IMR-90 (cell line): ENCODE results near the gene TMEM121B. TPM values are rescaled to one million over a fixed set of nuclear protein-coding genes. Genes with fewer than 3 reads are reported as not detected.

ENCODE experiments used
- ATAC-seq: fragments of 200-7000 bp; cut with Tn5 transposase; 2 replicates; pipeline ENCODE4 v1.9.1; 2020; ENCODE audit warnings: low read depth, mild to moderate bottlenecking, moderate library complexity
- BruUV-seq: library from RNA; stranded (reverse); fragments of 400-500 nt; replicated peaks from 2 replicates; lab custom pipeline; 2021; lab: Mats Ljungman, UMichigan
- CTCF ChIA-PET: fragments of 300-600 bp; formaldehyde crosslinking; extraction: SDS; loops from one replicate; lab custom pipeline; 2021; ENCODE audit warnings: antibody characterized with exemption; lab: Yijun Ruan, JAX
- POLR2A ChIA-PET: fragments of 300-600 bp; sonication (Branson Sonifier 250); formaldehyde crosslinking; loops from one replicate; lab custom pipeline; 2022; ENCODE audit warnings: antibody characterized with exemption; ENCODE audit not compliant: unreplicated experiment; lab: Charles Lee
- DNase-seq: peaks from one replicate; pipeline ENCODE4 v3.0.0; 2013
- H2AFZ ChIP-seq: replicated peaks from 2 replicates; pipeline ENCODE3; 2013; ENCODE audit warnings: low read length, mild to moderate bottlenecking; ENCODE audit not compliant: poor library complexity
- H2AK5ac ChIP-seq: 2 replicates; pipeline ENCODE4 v1.6.1; 2013; ENCODE audit warnings: low read depth, low read length, inconsistent platforms
- H2AK9ac ChIP-seq: replicated peaks from 2 replicates; pipeline ENCODE3; 2013; ENCODE audit warnings: mild to moderate bottlenecking, low read depth, low read length, moderate library complexity; ENCODE audit not compliant: poor library complexity
- H2BK120ac ChIP-seq: 2 replicates; pipeline ENCODE4 v1.6.1; 2013; ENCODE audit warnings: low read depth, low read length, inconsistent platforms
- H2BK15ac ChIP-seq: 3 replicates; pipeline ENCODE4 v1.6.1; 2013; ENCODE audit warnings: low read depth, low read length, inconsistent platforms
- H2BK20ac ChIP-seq: 2 replicates; pipeline ENCODE4 v1.6.1; 2013; ENCODE audit warnings: low read depth, mild to moderate bottlenecking, inconsistent platforms, low read length, moderate library complexity
- H2BK5ac ChIP-seq: 2 replicates; pipeline ENCODE4 v1.6.1; 2013; ENCODE audit warnings: mild to moderate bottlenecking, low read depth, low read length, inconsistent platforms; ENCODE audit not compliant: poor library complexity, severe bottlenecking
- H3K14ac ChIP-seq: replicated peaks from 2 replicates; pipeline ENCODE4 v1.6.1; 2013; ENCODE audit warnings: low read depth, low read length, inconsistent platforms
- H3K18ac ChIP-seq: 2 replicates; pipeline ENCODE4 v1.6.1; 2013; ENCODE audit warnings: low read depth, low read length, control low read depth
- H3K23ac ChIP-seq: 2 replicates; pipeline ENCODE4 v1.6.1; 2013; ENCODE audit warnings: low read depth, low read length, inconsistent platforms
- H3K27ac ChIP-seq: 2 replicates; pipeline ENCODE4 v1.5.1; 2013; ENCODE audit warnings: mild to moderate bottlenecking, control low read depth, low read length; ENCODE audit not compliant: insufficient read depth
- H3K27me3 ChIP-seq: 2 replicates; pipeline ENCODE4 v1.6.1; 2013; ENCODE audit warnings: low read length; ENCODE audit not compliant: control insufficient read depth, insufficient read depth
- H3K36me3 ChIP-seq: 2 replicates; pipeline ENCODE4 v1.6.1; 2013; ENCODE audit warnings: low read length, mixed read lengths; ENCODE audit not compliant: control insufficient read depth, insufficient read depth
- H3K4ac ChIP-seq: 2 replicates; pipeline ENCODE4 v1.6.1; 2013; ENCODE audit warnings: low read depth, low read length, inconsistent platforms
- H3K4me1 ChIP-seq: 2 replicates; pipeline ENCODE4 v1.6.1; 2013; ENCODE audit warnings: low read length, mixed read lengths; ENCODE audit not compliant: control insufficient read depth, insufficient read depth
- H3K4me2 ChIP-seq: 2 replicates; pipeline ENCODE4 v1.6.1; 2013; ENCODE audit warnings: low read depth, mild to moderate bottlenecking, control low read depth, low read length, moderate library complexity
- H3K4me3 ChIP-seq: 2 replicates; pipeline ENCODE4 v1.5.1; 2013; ENCODE audit warnings: low read depth, mild to moderate bottlenecking, control low read depth, low read length, moderate library complexity; ENCODE audit not compliant: insufficient read depth
- H3K56ac ChIP-seq: 2 replicates; pipeline ENCODE4 v1.6.1; 2013; ENCODE audit warnings: low read length, inconsistent platforms; ENCODE audit not compliant: insufficient read depth; ENCODE audit errors: extremely low read depth
- H3K79me1 ChIP-seq, 2 experiments: 2 replicates each; pipeline ENCODE4 v1.6.1; 2013; ENCODE audit warnings: low read length in 2 of 2, inconsistent platforms in 1 of 2, low read depth in 1 of 2
- H3K9ac ChIP-seq: 2 replicates; pipeline ENCODE4 v1.6.1; 2013; ENCODE audit warnings: low read depth, low read length, control low read depth
- H3K9me1 ChIP-seq: 2 replicates; pipeline ENCODE4 v1.6.1; 2013; ENCODE audit warnings: low read length, inconsistent platforms; ENCODE audit not compliant: insufficient read depth
- H3K9me3 ChIP-seq: 2 replicates; pipeline ENCODE4 v1.6.1; 2013; ENCODE audit warnings: low read length; ENCODE audit not compliant: control insufficient read depth, insufficient read depth
- H4K20me1 ChIP-seq: 2 replicates; pipeline ENCODE4 v1.6.1; 2013; ENCODE audit warnings: low read length, inconsistent platforms; ENCODE audit not compliant: insufficient read depth
- H4K5ac ChIP-seq: 2 replicates; pipeline ENCODE4 v1.6.1; 2013; ENCODE audit warnings: mild to moderate bottlenecking, low read depth, low read length, control low read depth
- H4K8ac ChIP-seq, 2 experiments: 2 replicates each; pipeline ENCODE4 v1.6.1; 2013; ENCODE audit warnings: low read depth in 2 of 2, low read length in 2 of 2, control low read depth in 1 of 2, inconsistent platforms in 1 of 2
- H4K91ac ChIP-seq: 2 replicates; pipeline ENCODE4 v1.6.1; 2013; ENCODE audit warnings: low read depth, low read length, inconsistent platforms; ENCODE audit not compliant: insufficient read depth
- BHLHE40 ChIP-seq: fragments of 150-350 bp; IDR thresholded peaks from 2 replicates; pipeline ENCODE4 v1.6.1; 2016; ENCODE audit warnings: mild to moderate bottlenecking, low read depth, low read length
- CEBPB ChIP-seq: IDR thresholded peaks from 2 replicates; pipeline ENCODE4 v1.6.1; 2012; ENCODE audit warnings: low read depth, low read length, improper control_type of control experiment
- CHD1 ChIP-seq: IDR thresholded peaks from 2 replicates; pipeline ENCODE4 v1.6.1; 2012; ENCODE audit warnings: low read depth, low read length, improper control_type of control experiment
- FOS ChIP-seq: fragments of 150-350 bp; IDR thresholded peaks from 2 replicates; pipeline ENCODE4 v1.6.1; 2016; ENCODE audit warnings: low read depth, low read length
- MAFK ChIP-seq: IDR thresholded peaks from 2 replicates; pipeline ENCODE4 v1.6.1; 2012; ENCODE audit warnings: low read depth, low read length, improper control_type of control experiment
- MAZ ChIP-seq: IDR thresholded peaks from 2 replicates; pipeline ENCODE4 v1.6.1; 2012; ENCODE audit warnings: low read depth, mild to moderate bottlenecking, low read length, improper control_type of control experiment, moderate library complexity, borderline replicate concordance
- MXI1 ChIP-seq: IDR thresholded peaks from 2 replicates; pipeline ENCODE4 v1.6.1; 2012; ENCODE audit warnings: low read depth, mild to moderate bottlenecking, low read length, moderate library complexity, borderline replicate concordance
- RAD21 ChIP-seq: IDR thresholded peaks from 2 replicates; pipeline ENCODE4 v1.6.1; 2012; ENCODE audit warnings: low read length, improper control_type of control experiment
- RCOR1 ChIP-seq: IDR thresholded peaks from 2 replicates; pipeline ENCODE4 v1.6.1; 2012; ENCODE audit warnings: mild to moderate bottlenecking, low read length, improper control_type of control experiment; ENCODE audit not compliant: insufficient replicate concordance
- RFX5 ChIP-seq: IDR thresholded peaks from 2 replicates; pipeline ENCODE4 v1.8.0; 2012; ENCODE audit warnings: low read depth, mild to moderate bottlenecking, low read length, moderate library complexity
- SMC3 ChIP-seq: fragments of 150-350 bp; IDR thresholded peaks from 2 replicates; pipeline ENCODE4 v1.6.1; 2016; ENCODE audit warnings: low read depth, mild to moderate bottlenecking, antibody characterized with exemption, low read length, moderate library complexity
- WGBS, 2 experiments: methylation state at CpG; one replicate each; pipeline versions ENCODE4 v1.1.5 to v1.1.7; 2013; ENCODE audit warnings: missing lambda C conversion rate in 2 of 2; ENCODE audit not compliant: insufficient read length in 1 of 2; ENCODE audit errors: extremely low coverage in 2 of 2; 5-methylcytosine and 5-hydroxymethylcytosine counted together
- dilution Hi-C: fragments of 300-500 bp; cut with HindIII; formaldehyde crosslinking; loops from one replicate; pipeline ENCODE4 v1.14.3; 2018; ENCODE audit warnings: low sequenced_read_pairs; ENCODE audit not compliant: unreplicated experiment
- in situ Hi-C: fragments of 300-500 bp; cut with MboI; formaldehyde crosslinking; loops from 3 replicates; pipeline ENCODE4 v1.14.3; 2019; ENCODE audit warnings: low sequenced_read_pairs, inconsistent platforms, mixed read lengths
- intact Hi-C: fragments of 100-400 bp; cut with micrococcal nuclease; formaldehyde crosslinking; loops from 2 replicates; pipeline ENCODE4 v1.10.0; 2022
- polyA plus RNA-seq, 3 experiments: library from polyadenylated mRNA; depleted of rRNA; stranded (reverse); fragments of >200 nt; gene quantifications; 2 replicates each; pipeline ENCODE4 v1.2.3, GENCODE V29; 2012; ENCODE audit warnings: low replicate concordance in 1 of 3
- total RNA-seq: library from RNA; depleted of rRNA; stranded (reverse); fragments of >200 nt; gene quantifications from 2 replicates; pipeline ENCODE4 v1.2.3, GENCODE V29; 2012
- TF ChIP-seq, protein P1 (sequence below): conservative IDR thresholded peaks from 2 replicates; pipeline ENCODE4 v1.5.1; 2012; ENCODE audit warnings: mild to moderate bottlenecking, low read depth, low read length, improper control_type of control experiment

The TMEM121B gene
- total and polyA plus RNA-seq, 2 of the 4 experiments (the other 2 are of a cell fraction): under 0.01 to 0.29 TPM

DNA sequence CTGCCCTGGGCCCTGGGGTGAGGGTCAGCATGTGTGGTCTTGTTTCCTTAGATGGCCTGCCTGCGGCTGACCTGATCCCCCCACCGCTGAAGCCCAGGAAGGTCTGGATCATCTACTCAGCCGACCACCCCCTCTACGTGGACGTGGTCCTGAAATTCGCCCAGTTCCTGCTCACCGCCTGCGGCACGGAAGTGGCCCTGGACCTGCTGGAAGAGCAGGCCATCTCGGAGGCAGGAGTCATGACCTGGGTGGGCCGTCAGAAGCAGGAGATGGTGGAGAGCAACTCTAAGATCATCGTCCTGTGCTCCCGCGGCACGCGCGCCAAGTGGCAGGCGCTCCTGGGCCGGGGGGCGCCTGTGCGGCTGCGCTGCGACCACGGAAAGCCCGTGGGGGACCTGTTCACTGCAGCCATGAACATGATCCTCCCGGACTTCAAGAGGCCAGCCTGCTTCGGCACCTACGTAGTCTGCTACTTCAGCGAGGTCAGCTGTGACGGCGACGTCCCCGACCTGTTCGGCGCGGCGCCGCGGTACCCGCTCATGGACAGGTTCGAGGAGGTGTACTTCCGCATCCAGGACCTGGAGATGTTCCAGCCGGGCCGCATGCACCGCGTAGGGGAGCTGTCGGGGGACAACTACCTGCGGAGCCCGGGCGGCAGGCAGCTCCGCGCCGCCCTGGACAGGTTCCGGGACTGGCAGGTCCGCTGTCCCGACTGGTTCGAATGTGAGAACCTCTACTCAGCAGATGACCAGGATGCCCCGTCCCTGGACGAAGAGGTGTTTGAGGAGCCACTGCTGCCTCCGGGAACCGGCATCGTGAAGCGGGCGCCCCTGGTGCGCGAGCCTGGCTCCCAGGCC lies 12.7 kb downstream of the TMEM121B start:
- Histone ChIP-seq H4K8ac (no peak overlapping the region), H3K36me3 (peaks cover 46% of the 10 kb centered on the region), H4K5ac (no peak overlapping the region), H3K27ac (no peak overlapping the region), H3K4me1 (no peaks in the 10 kb centered on the region), H3K4me2 (no peak overlapping the region), H3K56ac (no peak overlapping the region), H2AK9ac (no peak overlapping the region), H2BK20ac (no peak overlapping the region), H3K4me3 (no peak overlapping the region), H3K18ac (no peak overlapping the region), H3K9me1 (peaks cover under 1% of the 10 kb centered on the region; the same call in 1 of the 2 replicates), H3K79me1 (no peaks in the 10 kb centered on the region), H4K20me1 (0 out of 2 replicates have a peak, but pooled peaks cover under 1% of the 10 kb centered on the region), H3K23ac (no peak overlapping the region), H2AFZ (no peak overlapping the region), H3K9me3 (no peaks in the 10 kb centered on the region), H2BK5ac (no peak overlapping the region), H3K4ac (no peak overlapping the region), H2BK15ac (no peak overlapping the region), H2BK120ac (no peak overlapping the region), H3K9ac (no peak overlapping the region), H3K27me3 (no peaks in the 10 kb centered on the region), H4K91ac (no peak overlapping the region), H3K14ac (no peak overlapping the region), H2AK5ac (no peak overlapping the region)
- TF ChIP-seq BHLHE40 (no peak), RCOR1 (no peak), MAFK (no peak), CHD1 (no peak), RFX5 (no peak), CEBPB (no peak), MAZ (no peak), FOS (no peak), MXI1 (no peak), SMC3 (no peak), RAD21 (no peak)
- TF ChIP-seq, protein P1, sequence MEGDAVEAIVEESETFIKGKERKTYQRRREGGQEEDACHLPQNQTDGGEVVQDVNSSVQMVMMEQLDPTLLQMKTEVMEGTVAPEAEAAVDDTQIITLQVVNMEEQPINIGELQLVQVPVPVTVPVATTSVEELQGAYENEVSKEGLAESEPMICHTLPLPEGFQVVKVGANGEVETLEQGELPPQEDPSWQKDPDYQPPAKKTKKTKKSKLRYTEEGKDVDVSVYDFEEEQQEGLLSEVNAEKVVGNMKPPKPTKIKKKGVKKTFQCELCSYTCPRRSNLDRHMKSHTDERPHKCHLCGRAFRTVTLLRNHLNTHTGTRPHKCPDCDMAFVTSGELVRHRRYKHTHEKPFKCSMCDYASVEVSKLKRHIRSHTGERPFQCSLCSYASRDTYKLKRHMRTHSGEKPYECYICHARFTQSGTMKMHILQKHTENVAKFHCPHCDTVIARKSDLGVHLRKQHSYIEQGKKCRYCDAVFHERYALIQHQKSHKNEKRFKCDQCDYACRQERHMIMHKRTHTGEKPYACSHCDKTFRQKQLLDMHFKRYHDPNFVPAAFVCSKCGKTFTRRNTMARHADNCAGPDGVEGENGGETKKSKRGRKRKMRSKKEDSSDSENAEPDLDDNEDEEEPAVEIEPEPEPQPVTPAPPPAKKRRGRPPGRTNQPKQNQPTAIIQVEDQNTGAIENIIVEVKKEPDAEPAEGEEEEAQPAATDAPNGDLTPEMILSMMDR: no peak
- POLR2A ChIA-PET: no interaction called here
- intact Hi-C loops: no loop called here
- dilution Hi-C loops: no loop called here
- CTCF ChIA-PET: no interaction called here
- in situ Hi-C loops: no loop called here
- WGBS, 2 experiments: 97% methylated on average over 50 of the region's 66 CpGs; no CpG with 5 or more reads in 1 of the 2 experiments
- BruUV-seq: no TSS peak
- DNase-seq: no peak
- no peak for ATAC-seq
